ENCODE measurements around the gene DLK1.

The DLK1 gene

GRCh38 chr14:100715803-100716202 lies 10.9 kb upstream of the DLK1 start:
- DNase-seq = no peak

- peak; percentile 42 for DNase-seq
Observed at GRCh38 chr14:100717386-100717785, 9.3 kb upstream of the DLK1 start.

- no peak for DNase-seq
Observed at GRCh38 chr14:100719976-100720520, 6.6 kb upstream of the DLK1 start.

- DNase-seq = no peak
Observed at GRCh38 chr14:100721568-100721967, 5.1 kb upstream of the DLK1 start.

GRCh38 chr14:100722367-100722766 lies 4.3 kb upstream of the DLK1 start:
- no peak for DNase-seq

- DNase-seq = no peak
Observed at GRCh38 chr14:100723135-100723829, 3.4 kb upstream of the DLK1 start.

GRCh38 chr14:100723830-100724437 lies 2.8 kb upstream of the DLK1 start:
- no peak for DNase-seq

GRCh38 chr14:100724536-100724935 lies 2.2 kb upstream of the DLK1 start:
- DNase-seq = no peak

- no peak for DNase-seq
Observed at GRCh38 chr14:100725587-100726387, 905 bp upstream of the DLK1 start.

GRCh38 chr14:100727086-100727872 lies 587 bp downstream of the DLK1 start:
- DNase-seq = no peak

GRCh38 chr14:100727873-100728240 lies 1.2 kb downstream of the DLK1 start:
- no peak for DNase-seq

- no peak for DNase-seq
Observed at GRCh38 chr14:100728962-100729361, 2.3 kb downstream of the DLK1 start.

- no peak for DNase-seq
Observed at GRCh38 chr14:100729982-100730381, 3.3 kb downstream of the DLK1 start.

- no peak for DNase-seq
Observed at GRCh38 chr14:100730581-100730980, 3.9 kb downstream of the DLK1 start.

GRCh38 chr14:100731011-100731670 lies 4.4 kb downstream of the DLK1 start:
- DNase-seq = no peak

GRCh38 chr14:100731846-100732765 lies 5.4 kb downstream of the DLK1 start:
- DNase-seq = no peak

- DNase-seq = no peak
Observed at GRCh38 chr14:100732766-100733100, 6.0 kb downstream of the DLK1 start.

- no peak for DNase-seq
Observed at GRCh38 chr14:100733152-100733850, 6.6 kb downstream of the DLK1 start.

GRCh38 chr14:100734031-100734990 lies 7.6 kb downstream of the DLK1 start:
- no peak for DNase-seq

Data from hematopoietic multipotent progenitor cell treated with erythropoietin and hydrocortisone succinate and interleukin-3 and kit ligand, for 6 days (in vitro differentiated cells).